ENCODE data around the gene FRMD1. TPM values are rescaled to one million over a fixed set of nuclear protein-coding genes. Genes with fewer than 3 reads are reported as not detected.

FRMD1 gene
- total RNA-seq, 2 donors from 2014 or later: not detected

DNA sequence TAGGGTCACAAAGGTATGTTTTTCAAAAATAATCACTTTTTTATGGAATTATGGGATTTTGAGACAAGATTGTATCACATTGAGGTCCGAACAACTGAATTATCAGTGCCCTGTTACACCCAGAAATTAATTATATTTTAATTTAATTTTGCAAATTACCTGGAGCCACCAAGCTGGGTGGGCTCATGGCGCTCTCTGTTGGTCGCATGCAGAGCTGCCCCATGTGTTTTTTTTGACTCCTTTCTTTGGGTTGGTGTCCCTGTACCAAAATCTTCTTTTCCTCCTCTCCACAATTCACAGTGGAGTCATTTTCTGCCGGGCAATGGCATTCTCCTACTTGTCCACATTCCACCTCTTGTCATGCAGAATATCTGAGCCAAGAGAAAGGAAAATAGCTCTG lies 38.9 kb upstream of the FRMD1 start:
- ATAC-seq (no peak), DNase-seq (no peak)

DNA sequence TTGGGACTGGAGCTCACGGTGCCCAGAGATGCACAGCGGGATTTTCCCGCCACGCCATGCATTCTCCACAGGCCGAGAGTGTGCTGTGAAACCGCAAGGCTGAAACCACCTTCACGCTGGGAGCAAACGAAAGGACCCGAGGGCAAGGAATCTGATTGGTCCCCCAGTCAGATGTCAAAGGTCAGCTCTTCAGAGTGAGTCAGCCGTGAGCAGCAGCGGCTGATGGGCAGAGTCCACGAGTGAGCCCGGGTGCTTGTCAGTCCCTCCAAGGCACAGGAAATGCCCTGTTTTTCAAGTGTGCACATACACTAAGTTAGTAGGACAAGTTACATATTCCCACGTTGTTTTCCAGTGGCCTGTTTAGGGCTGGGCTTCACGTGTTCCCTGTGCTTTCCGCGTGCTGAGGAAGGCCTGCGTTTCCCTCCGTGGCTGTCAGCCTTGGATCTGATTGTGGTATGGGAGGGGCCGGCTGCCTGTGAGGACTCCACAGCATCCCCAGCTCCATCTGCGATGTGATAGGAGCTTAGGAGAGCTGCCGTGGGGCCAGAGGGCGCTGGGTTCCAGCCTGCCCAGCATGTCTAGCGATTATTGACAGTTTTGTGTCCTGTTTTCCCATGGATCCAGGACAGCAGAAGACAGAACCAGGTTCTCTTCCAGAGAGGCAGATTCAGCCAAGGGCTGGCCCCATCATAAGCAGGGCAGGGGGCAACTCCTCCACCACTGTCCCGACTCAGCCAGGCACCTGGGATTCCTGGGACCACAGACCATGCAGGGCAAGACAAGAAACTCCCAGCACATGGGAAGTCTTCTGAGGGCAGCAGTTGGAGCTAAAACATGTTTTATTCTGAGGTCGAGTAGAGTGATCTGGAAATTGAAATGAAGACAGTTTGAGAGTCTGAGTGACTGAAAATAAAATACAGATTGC lies 38.2 kb upstream of the FRMD1 start:
- 77 to 85% methylated on average over 13 to 26 of the region's 26 CpGs for WGBS, 2 donors
- TF ChIP-seq POLR2A (IDR thresholded peaks at IDR 0.05): no peak
- TF ChIP-seq, protein P1, sequence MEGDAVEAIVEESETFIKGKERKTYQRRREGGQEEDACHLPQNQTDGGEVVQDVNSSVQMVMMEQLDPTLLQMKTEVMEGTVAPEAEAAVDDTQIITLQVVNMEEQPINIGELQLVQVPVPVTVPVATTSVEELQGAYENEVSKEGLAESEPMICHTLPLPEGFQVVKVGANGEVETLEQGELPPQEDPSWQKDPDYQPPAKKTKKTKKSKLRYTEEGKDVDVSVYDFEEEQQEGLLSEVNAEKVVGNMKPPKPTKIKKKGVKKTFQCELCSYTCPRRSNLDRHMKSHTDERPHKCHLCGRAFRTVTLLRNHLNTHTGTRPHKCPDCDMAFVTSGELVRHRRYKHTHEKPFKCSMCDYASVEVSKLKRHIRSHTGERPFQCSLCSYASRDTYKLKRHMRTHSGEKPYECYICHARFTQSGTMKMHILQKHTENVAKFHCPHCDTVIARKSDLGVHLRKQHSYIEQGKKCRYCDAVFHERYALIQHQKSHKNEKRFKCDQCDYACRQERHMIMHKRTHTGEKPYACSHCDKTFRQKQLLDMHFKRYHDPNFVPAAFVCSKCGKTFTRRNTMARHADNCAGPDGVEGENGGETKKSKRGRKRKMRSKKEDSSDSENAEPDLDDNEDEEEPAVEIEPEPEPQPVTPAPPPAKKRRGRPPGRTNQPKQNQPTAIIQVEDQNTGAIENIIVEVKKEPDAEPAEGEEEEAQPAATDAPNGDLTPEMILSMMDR (IDR thresholded peaks at IDR 0.05): no peak
- ATAC-seq: no peak
- no peaks in the 10 kb centered on the region for H3K4me1 ChIP-seq
- H3K4me3 ChIP-seq: no peak overlapping the region
- H3K27me3 ChIP-seq: no peaks in the 10 kb centered on the region
- no peaks in the 10 kb centered on the region for H3K9me3 ChIP-seq
- H3K36me3 ChIP-seq (replicated peaks in 1 of 2; ENCODE audit: insufficient read depth in 1 of 2, low read depth in 2 of 2): no peaks in the 10 kb centered on the region
- intact Hi-C loops (cut with DNase I): no loop called here
- no peak overlapping the region for H3K27ac ChIP-seq
- DNase-seq: no peak

More for the DNA sequence above, 38.9 kb upstream of the FRMD1 start:
- no peak for TF ChIP-seq POLR2A (IDR thresholded peaks at IDR 0.05)
- TF ChIP-seq, protein P1 (IDR thresholded peaks at IDR 0.05): peak in 6 of 7 experiments; percentile 25 to 59 (median 33)
- no peaks in the 10 kb centered on the region for H3K36me3 ChIP-seq (replicated peaks in 1 of 2; ENCODE audit: insufficient read depth in 1 of 2, low read depth in 2 of 2)
- H3K9me3 ChIP-seq: no peaks in the 10 kb centered on the region
- WGBS, 2 donors: 43 to 56% methylated on average over 4 of the region's 4 CpGs
- intact Hi-C loops (cut with DNase I): no loop called here
- no peak overlapping the region for H3K4me3 ChIP-seq
- no peaks in the 10 kb centered on the region for H3K4me1 ChIP-seq
- no peak overlapping the region for H3K27ac ChIP-seq
- H3K27me3 ChIP-seq: no peaks in the 10 kb centered on the region

DNA sequence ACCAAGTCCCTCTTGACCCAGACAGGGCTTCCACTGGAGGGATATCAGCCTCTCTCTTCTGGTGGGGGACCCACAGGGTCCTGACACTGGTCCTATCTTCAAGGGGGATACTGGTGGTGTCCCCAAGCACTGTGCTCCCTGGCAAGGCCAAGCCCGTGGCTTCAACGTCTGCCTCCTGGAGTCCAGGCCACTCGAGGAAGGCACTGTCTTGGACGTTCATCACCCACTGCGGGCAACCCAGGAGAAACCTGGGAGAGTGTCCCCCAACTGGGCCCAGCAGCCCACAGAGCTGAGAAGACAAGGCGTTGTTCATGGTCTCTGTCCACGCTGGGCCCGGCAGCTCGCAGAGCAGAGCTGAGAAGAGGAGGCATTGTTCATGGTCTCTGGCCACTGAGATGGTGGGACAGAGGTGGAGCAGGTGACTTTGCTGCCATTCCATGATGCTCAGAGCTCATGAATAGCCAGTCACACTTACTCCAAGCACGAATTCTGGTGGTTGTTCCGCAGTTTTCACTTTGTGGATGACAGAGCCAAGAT lies 37.5 kb upstream of the FRMD1 start:
- no peak overlapping the region for H3K27ac ChIP-seq
- intact Hi-C loops (cut with DNase I): no loop called here
- ATAC-seq (no peak), DNase-seq (no peak)
- H3K4me1 ChIP-seq: no peaks in the 10 kb centered on the region
- no peaks in the 10 kb centered on the region for H3K36me3 ChIP-seq (replicated peaks in 1 of 2; ENCODE audit: insufficient read depth in 1 of 2, low read depth in 2 of 2)
- H3K4me3 ChIP-seq: no peak overlapping the region
- TF ChIP-seq, protein P1 (IDR thresholded peaks at IDR 0.05): no peak
- no peak for TF ChIP-seq POLR2A (IDR thresholded peaks at IDR 0.05)
- H3K9me3 ChIP-seq: no peaks in the 10 kb centered on the region
- no peaks in the 10 kb centered on the region for H3K27me3 ChIP-seq
- 94 to 98% methylated on average over 4 to 11 of the region's 11 CpGs for WGBS, 2 donors

DNA sequence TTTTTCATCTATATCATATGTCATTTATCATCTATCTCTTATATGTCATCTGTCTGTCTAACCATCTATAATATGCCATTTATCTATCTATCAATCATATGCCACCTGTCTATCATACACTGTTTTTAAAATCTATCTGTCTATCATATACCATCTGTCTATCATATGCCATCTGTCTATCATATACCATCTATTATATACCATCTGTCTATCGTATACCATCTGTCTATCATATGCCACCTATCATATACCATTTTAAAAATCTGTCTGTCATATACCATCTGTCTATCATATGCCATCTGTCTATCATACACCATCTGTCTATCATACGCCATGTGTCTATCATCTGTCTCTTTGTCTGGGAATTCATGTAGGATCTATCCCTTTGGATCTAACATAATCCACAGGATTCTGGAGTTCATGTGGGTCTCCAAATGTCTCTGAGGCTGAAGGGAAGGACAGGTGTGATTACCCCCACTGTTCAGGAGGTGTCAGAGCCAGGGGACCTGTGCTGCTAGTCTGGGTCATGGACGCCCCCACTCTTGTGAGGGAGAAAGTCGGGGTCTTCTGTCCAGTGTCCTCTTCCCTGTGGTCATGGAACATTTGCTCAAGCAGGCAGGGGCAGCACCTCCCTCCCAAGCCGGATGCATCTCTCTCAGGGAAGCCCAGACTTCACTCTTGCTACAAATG lies 36.9 kb upstream of the FRMD1 start:
- ATAC-seq: no peak
- no peak for DNase-seq
- TF ChIP-seq, protein P1 (IDR thresholded peaks at IDR 0.05): no peak
- TF ChIP-seq POLR2A (IDR thresholded peaks at IDR 0.05): no peak
- H3K4me3 ChIP-seq: no peak overlapping the region
- no peaks in the 10 kb centered on the region for H3K4me1 ChIP-seq
- intact Hi-C loops (cut with DNase I): no loop called here
- WGBS, 2 donors: 76% methylated on average over 3 to 5 of the region's 5 CpGs
- no peaks in the 10 kb centered on the region for H3K9me3 ChIP-seq
- no peaks in the 10 kb centered on the region for H3K36me3 ChIP-seq (replicated peaks in 1 of 2; ENCODE audit: insufficient read depth in 1 of 2, low read depth in 2 of 2)
- H3K27me3 ChIP-seq: no peaks in the 10 kb centered on the region
- H3K27ac ChIP-seq: no peak overlapping the region
